GM12872 (cell line): ENCODE data around the gene KRT7.

Source experiments
- TF ChIP-seq, protein P1 (sequence below): IDR thresholded peaks from 3 replicates; pipeline ENCODE4 v1.5.1; 2011; ENCODE audit warnings: low read depth, mild to moderate bottlenecking, low read length, moderate library complexity; ENCODE audit not compliant: insufficient read depth

KRT7 gene

DNA sequence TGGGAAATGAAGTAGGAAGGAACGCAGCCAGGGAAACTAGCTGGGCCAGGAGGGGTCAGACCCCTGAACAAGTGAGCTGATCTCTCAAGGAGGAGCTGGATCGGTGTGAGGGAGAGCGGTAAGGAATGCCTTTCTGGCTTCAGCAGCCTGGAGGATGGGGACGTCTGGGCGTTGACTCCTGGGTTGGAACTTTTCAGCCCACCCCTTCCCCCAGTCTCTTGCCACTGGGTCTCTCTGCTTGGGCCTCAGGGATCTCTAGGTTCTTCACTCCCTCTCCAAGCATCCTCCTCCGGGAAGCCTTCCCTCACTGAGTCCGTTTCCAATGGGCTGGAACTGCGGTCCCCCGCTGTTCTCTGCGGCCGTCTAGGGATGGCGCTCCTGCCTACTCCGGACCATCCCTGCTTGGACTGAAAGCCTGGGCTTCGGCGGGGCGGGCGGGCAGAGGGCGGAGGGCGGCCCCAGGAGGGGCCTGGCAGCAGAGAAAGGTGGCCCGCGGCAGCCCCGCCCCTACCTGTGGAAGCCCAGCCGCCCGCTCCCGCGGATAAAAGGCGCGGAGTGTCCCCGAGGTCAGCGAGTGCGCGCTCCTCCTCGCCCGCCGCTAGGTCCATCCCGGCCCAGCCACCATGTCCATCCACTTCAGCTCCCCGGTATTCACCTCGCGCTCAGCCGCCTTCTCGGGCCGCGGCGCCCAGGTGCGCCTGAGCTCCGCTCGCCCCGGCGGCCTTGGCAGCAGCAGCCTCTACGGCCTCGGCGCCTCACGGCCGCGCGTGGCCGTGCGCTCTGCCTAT, at the start of gene KRT7:
KRT7 (plus strand) TSS at position 570 of the 788 bp plus-strand sequence; CDS start at position 624, 54 bp downstream.
- TF ChIP-seq, protein P1, sequence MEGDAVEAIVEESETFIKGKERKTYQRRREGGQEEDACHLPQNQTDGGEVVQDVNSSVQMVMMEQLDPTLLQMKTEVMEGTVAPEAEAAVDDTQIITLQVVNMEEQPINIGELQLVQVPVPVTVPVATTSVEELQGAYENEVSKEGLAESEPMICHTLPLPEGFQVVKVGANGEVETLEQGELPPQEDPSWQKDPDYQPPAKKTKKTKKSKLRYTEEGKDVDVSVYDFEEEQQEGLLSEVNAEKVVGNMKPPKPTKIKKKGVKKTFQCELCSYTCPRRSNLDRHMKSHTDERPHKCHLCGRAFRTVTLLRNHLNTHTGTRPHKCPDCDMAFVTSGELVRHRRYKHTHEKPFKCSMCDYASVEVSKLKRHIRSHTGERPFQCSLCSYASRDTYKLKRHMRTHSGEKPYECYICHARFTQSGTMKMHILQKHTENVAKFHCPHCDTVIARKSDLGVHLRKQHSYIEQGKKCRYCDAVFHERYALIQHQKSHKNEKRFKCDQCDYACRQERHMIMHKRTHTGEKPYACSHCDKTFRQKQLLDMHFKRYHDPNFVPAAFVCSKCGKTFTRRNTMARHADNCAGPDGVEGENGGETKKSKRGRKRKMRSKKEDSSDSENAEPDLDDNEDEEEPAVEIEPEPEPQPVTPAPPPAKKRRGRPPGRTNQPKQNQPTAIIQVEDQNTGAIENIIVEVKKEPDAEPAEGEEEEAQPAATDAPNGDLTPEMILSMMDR: no peak

DNA sequence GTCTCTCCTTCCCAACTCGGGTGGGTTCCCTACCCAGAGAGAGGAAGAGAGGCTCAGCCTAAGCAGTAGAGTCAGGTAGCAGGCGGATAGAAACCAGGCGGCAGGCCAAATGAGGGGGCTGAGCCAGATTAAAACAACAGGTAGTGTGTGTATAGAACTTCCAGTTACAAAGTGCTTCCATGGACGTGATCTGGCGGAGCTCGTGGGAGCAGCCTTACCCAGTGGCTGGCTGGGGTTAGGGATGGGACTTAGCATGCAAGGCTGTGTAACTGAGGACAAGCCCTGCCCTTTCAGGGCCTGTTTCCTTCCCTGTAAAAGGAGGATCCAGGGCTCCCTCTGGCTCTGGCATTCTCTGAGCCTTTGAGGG, 49.5 kb upstream of the KRT7 start:
- TF ChIP-seq, protein P1: no peak

DNA sequence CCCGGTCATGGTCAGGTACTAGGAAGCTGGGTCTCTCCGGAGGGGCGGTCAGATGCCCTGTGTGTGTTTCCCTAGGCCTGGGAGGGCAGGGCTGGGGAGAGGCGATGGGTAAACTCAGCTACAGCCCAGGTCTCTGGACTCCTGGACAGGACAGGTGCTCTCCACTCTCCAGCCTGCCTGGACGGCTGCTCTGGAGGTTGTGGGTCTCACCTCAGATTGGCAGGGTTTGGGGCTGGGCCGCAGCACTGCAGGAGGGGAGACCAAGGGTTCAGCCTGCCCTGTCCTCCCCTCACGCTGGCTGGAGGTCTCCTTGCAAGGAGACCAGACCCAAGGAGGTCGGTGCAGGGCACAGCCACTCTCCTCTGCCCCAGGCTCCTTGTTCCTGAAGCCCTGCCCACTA, 49.1 kb upstream of the KRT7 start:
- TF ChIP-seq, protein P1: no peak

DNA sequence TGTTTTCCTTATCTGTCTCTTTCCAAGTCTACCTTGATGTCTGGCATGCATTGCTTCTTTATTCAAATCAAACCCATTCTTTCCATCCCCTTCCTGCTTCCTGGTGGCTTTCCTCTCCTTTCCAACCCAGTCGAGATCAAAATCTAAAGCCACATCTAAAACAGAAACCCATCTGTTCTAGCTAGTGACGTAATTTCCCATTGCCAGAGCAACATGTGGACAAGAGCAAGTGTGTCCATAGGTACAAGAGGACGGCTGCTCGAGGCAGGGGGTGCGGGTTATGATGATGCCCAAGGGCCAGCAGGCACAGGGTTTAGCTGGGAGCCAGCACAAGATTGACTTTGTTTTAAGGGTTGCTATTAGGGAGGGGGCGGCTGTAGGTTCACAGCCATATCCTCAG, 48.2 kb upstream of the KRT7 start:
- TF ChIP-seq, protein P1: no peak

DNA sequence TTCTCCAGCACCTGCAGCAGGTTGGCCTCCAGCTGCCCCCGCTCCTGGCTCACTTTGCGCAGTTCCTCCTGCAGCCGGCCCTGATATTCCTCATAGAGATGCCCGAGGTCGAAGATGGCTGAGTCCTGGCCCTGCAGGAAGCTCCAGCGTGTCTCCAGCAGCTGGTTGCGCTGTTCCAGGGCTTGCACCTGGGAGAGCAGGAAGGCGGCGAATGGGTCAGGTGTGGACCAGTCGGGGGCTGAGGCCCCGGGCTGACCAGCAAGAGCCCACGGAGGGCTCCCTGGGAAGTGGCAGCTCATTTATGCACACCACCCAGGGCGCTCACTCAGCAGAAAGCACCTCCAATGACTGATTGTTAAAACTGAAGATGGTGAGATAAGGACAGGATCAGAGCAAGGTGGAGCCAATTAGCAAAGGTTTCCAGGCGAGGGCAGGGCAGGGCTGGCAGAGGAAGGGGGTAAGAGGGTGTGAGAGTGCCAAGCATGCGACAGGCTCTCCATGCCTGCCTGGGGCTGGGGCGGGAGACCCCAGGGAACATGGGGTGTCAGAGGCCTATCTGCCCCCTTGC, 47.6 kb upstream of the KRT7 start:
- TF ChIP-seq, protein P1: no peak

DNA sequence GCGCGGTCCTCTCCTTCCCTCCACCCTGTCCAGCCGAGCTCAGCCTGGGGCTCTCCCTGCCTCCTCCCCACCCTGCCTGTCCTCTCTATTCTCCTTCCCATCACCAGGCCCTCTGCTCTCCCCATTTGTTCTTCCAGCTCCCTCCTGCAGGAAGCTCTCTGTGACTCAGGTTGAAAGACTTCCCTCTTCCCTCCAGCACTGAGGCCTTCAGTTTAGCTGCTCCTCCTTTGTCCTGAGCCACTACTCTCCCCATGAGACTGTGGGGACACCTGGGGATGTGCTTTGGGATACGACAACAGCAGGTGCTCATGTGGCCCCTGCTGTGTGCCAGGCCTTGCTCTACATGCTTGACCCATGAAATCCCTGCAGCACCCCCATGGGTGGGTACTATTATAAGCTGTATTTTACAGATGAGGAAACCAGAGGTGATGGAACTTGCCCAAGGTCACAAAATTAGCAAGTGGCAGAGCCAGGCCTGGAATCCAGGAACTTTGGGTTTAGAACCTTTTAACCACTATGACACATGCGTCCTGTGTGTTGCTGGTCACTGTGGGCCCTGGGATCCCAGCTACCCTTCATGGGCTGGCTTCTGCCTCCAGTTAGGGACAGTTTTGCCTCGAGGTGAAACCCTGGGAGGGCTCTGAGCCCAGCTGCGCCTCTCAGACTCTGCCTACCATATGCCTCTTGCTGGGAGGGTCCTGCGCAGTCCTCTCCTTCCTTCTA, 46.8 kb upstream of the KRT7 start:
- TF ChIP-seq, protein P1: no peak

DNA sequence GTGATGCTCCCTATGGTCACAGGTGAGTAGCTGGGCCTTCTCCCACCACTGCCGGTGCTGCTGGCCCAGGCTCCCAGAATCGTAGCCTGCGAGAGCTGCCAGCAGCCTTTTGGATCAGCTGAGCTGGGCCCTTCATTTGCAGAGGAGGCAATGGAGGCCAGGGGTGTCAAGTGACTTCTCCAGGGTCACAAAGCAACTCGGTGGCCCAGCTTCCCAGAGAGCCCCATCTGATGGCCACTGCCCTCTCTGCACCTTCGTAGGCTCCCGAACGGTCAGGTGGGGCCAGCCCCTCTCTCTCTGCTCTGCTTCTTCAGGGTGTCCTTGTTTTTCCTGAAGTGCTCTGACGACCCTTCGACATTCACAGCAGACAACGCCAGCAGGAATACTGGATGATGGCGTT, 45.8 kb upstream of the KRT7 start:
- TF ChIP-seq, protein P1: no peak
